Measurements from ENCODE around the gene AGPAT4.

- TF ChIP-seq EZH2phosphoT487 (IDR thresholded peaks at IDR 0.05; ENCODE audit: low read length) = no peak
- TF ChIP-seq, protein P1, sequence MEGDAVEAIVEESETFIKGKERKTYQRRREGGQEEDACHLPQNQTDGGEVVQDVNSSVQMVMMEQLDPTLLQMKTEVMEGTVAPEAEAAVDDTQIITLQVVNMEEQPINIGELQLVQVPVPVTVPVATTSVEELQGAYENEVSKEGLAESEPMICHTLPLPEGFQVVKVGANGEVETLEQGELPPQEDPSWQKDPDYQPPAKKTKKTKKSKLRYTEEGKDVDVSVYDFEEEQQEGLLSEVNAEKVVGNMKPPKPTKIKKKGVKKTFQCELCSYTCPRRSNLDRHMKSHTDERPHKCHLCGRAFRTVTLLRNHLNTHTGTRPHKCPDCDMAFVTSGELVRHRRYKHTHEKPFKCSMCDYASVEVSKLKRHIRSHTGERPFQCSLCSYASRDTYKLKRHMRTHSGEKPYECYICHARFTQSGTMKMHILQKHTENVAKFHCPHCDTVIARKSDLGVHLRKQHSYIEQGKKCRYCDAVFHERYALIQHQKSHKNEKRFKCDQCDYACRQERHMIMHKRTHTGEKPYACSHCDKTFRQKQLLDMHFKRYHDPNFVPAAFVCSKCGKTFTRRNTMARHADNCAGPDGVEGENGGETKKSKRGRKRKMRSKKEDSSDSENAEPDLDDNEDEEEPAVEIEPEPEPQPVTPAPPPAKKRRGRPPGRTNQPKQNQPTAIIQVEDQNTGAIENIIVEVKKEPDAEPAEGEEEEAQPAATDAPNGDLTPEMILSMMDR (IDR thresholded peaks at IDR 0.05; ENCODE audit: low read length) = no peak
Measured at GRCh38 chr6:161249327-161249726, 24.5 kb downstream of the AGPAT4 start.
